Measurements from ENCODE around the gene HTR7.

The HTR7 gene

DNA sequence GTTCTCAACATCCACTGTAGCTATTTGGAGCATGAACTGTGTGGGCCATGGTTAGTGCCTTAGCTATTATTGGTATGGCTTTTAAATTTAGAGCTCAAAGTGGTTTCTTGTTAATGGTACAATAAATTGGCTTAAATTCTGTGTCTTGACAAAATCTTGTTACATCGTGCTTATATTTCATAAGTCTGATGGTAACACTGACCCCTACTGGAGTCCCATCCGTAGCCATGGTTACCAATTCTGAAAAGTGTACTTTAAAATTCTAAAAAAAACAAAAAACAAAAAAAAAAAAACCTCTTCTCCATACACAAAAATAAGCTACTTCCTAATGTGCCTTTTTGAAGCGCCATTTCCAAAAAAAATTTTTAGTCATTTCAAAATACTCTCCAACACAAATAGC, 7.6 kb upstream of the HTR7 start:
- Histone ChIP-seq H3K36me3 (ENCODE audit: control insufficient read depth, insufficient read depth, low read length) (no peaks in the 10 kb centered on the region), H3K4me3 (replicated peaks; ENCODE audit: low read depth, low read length) (no peak overlapping the region), H3K27me3 (replicated peaks; ENCODE audit: control insufficient read depth, insufficient read depth, low read length) (no peaks in the 10 kb centered on the region)
- no peak for DNase-seq (ENCODE audit: extremely low read depth, insufficient read length)
- TF ChIP-seq, protein P1, sequence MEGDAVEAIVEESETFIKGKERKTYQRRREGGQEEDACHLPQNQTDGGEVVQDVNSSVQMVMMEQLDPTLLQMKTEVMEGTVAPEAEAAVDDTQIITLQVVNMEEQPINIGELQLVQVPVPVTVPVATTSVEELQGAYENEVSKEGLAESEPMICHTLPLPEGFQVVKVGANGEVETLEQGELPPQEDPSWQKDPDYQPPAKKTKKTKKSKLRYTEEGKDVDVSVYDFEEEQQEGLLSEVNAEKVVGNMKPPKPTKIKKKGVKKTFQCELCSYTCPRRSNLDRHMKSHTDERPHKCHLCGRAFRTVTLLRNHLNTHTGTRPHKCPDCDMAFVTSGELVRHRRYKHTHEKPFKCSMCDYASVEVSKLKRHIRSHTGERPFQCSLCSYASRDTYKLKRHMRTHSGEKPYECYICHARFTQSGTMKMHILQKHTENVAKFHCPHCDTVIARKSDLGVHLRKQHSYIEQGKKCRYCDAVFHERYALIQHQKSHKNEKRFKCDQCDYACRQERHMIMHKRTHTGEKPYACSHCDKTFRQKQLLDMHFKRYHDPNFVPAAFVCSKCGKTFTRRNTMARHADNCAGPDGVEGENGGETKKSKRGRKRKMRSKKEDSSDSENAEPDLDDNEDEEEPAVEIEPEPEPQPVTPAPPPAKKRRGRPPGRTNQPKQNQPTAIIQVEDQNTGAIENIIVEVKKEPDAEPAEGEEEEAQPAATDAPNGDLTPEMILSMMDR (IDR thresholded peaks at IDR 0.05; ENCODE audit: insufficient read depth, low read length, poor library complexity, severe bottlenecking): peak; percentile 42

DNA sequence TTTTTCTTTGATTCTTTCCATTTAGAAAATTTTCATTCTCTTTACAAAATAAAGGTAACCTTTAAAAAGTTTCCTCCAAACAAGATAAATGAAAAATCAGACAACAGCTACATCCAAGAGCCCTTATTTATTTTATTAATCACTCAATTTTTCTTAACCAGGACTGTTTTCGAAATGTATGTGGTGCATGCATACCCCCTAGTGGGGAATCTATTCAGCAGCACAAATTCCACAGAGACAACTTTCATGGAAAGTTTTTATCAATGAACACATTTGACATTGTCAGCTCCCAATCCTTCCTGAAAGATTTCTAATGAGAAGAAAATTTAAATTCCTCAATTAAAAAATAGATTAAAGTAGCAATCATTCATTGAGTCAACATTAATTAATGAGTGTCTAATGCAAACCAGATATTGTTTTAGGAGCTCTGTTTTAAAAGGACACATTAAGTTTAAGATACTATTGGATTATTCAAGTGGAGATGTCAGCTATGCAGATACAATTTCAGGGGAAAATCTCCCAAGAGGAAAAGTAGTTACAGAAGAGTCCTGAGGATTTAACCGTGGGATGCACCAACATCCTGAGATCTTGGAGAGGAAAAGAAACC, 5.2 kb upstream of the HTR7 start:
- DNase-seq (ENCODE audit: extremely low read depth, insufficient read length): no peak
- Histone ChIP-seq H3K36me3 (ENCODE audit: control insufficient read depth, insufficient read depth, low read length) (no peaks in the 10 kb centered on the region), H3K4me3 (replicated peaks; ENCODE audit: low read depth, low read length) (no peak overlapping the region), H3K27me3 (replicated peaks; ENCODE audit: control insufficient read depth, insufficient read depth, low read length) (no peaks in the 10 kb centered on the region)
- TF ChIP-seq, protein P1 (IDR thresholded peaks at IDR 0.05; ENCODE audit: insufficient read depth, low read length, poor library complexity, severe bottlenecking): peak; percentile 60

DNA sequence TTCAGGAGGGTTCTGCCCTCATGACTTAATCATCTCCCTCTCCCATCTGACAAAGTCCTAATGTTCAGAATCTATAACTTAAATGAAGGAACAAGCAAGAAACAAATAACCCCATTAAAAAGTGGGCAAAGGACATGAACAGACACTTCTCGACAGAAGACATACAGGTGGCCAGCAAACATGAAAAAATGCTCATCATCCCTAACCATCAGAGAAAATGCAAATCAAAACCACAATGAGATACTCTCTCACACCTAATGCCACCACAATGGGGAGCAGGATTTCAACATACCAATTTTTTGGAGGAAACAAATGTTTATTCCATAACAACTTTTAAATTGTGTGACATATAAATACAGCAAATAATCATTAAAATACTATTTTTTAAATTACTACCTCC, 3.0 kb upstream of the HTR7 start:
- no peak for DNase-seq (ENCODE audit: extremely low read depth, insufficient read length)
- no peak overlapping the region for H3K4me3 ChIP-seq (replicated peaks; ENCODE audit: low read depth, low read length)
- no peaks in the 10 kb centered on the region for H3K36me3 ChIP-seq (ENCODE audit: control insufficient read depth, insufficient read depth, low read length)
- TF ChIP-seq, protein P1 (IDR thresholded peaks at IDR 0.05; ENCODE audit: insufficient read depth, low read length, poor library complexity, severe bottlenecking): no peak
- H3K27me3 ChIP-seq (replicated peaks; ENCODE audit: control insufficient read depth, insufficient read depth, low read length): no peaks in the 10 kb centered on the region; the same call in none of the 2 replicates

DNA sequence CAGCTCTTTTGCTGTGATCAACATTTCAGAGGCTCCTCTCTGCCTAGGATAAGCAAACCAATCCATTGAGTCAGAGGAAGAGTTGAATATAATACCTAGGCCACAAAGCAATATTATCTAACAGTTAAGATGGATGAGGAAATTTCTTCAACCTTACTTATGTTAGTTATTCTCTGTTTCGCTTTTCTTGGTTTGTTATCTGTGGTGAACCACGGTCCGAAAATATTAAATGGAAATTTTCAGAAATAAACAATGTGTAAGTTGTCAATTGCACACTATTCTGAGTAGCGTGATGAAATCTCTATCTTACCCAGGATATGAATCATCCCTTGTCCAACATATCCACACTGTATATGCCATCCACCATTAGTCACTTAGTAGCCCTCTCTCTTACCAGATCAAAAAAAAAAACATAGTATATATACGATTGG, 1.5 kb upstream of the HTR7 start:
- TF ChIP-seq, protein P1 (IDR thresholded peaks at IDR 0.05; ENCODE audit: insufficient read depth, low read length, poor library complexity, severe bottlenecking): no peak
- no peaks in the 10 kb centered on the region; the same call in none of the 2 replicates for H3K27me3 ChIP-seq (replicated peaks; ENCODE audit: control insufficient read depth, insufficient read depth, low read length)

DNA sequence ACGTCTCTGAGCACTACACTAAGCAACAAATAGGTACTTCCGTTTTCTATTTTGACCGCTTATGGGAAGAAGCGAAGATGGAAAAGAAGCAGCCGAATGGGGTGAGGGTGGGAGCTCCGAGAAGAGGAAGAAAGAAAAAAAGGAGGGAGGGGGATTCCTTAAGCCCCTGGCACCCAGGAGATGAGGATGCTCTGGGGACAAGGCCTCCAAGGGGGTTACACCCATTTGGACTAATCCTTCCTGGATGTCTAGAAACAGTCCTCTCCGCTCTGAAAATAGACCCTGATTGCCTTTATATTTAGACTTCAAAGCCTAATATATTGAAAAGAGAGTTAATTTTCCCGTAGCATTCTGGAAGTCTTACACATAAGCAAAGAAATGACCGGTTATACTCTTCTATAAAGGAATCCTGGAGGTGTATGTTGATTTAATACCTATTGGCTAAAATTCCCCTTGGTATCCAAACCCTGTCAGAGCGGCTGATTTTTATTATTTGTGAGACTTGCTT, 676 bp upstream of the HTR7 start:
- no peaks in the 10 kb centered on the region for H3K36me3 ChIP-seq (ENCODE audit: control insufficient read depth, insufficient read depth, low read length)
- no peaks in the 10 kb centered on the region; the same call in none of the 2 replicates for H3K27me3 ChIP-seq (replicated peaks; ENCODE audit: control insufficient read depth, insufficient read depth, low read length)
- no peak for DNase-seq (ENCODE audit: extremely low read depth, insufficient read length)
- TF ChIP-seq, protein P1 (IDR thresholded peaks at IDR 0.05; ENCODE audit: insufficient read depth, low read length, poor library complexity, severe bottlenecking): no peak
- H3K4me3 ChIP-seq (replicated peaks; ENCODE audit: low read depth, low read length): no peak overlapping the region; the same call in 1 of the 2 replicates

More for the DNA sequence above, 1.5 kb upstream of the HTR7 start:
- DNase-seq (ENCODE audit: extremely low read depth, insufficient read length): no peak
- Histone ChIP-seq H3K4me3 (replicated peaks; ENCODE audit: low read depth, low read length) (no peak overlapping the region), H3K36me3 (ENCODE audit: control insufficient read depth, insufficient read depth, low read length) (no peaks in the 10 kb centered on the region)
